NCI-H2227 treated with DMSO at 0.1 percent for 48 hours (cell line): Measurements from ENCODE around the gene ADA.
"Not testable (repeated sequence)": the region's sequence is repeated elsewhere in the genome, so short reads cannot be mapped to it uniquely, and the experiment has no call there.

Experiments used
- DNase-seq: peaks from one replicate; lab custom pipeline; 2025; lab: John Stamatoyannopoulos, UW

Gene ADA

DNA sequence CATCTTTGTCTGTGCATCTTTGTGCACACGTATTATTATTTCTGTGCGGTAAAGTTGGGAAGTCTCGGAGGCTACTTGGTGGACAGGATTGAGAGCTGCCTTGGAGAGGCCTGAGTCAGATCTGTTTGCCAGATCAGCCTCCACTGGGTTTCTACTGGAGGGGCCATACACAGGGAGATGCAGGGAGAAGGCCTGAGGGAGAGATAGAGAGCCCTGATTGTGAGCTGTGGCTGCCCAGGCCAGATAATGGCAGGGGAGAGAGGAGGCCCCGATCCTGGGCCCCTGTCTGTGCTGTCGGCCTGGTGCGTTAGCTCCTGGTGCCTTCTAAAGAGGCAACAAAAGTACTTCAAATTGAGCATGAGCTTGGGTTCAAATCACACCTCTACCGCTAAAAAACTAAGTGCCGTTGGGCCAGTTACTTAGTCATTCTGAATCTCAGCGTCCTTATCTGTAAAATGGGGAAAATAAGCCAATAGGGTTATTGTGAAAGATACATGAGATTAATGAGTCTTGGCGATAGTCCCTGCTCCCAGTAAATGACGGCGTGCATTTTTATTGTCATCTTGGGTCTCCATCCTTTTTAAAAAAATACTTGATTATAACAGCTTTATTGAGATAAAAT lies 27.6 kb upstream of the ADA start:
- DNase-seq: no peak

DNA sequence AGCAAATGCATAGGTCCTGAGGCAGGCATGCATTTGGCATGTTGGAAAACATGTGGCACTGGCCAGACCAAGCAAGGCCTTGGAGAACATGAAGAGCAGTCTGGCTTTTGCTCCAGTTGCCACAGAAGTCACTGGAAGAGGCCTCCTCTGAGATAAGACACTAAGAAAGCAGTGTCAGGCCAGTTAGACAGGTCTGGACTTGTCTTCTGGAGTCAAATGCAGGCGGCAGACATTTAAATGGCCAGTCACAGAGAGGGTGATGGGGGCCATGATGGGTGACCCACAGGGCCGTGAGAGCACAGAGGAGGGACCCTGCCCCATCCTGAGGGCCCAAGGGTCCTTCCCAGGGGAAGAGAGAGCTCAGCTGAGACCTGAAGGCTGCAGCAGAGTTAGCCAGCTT lies 26.7 kb upstream of the ADA start:
- no peak for DNase-seq

- DNase-seq: not testable (repeated sequence)
Observed at GRCh38 chr20:44672318-44672902, 20.9 kb upstream of the ADA start.

GRCh38 chr20:44671541-44671940 lies 20.0 kb upstream of the ADA start:
- DNase-seq: not testable (repeated sequence)

DNA sequence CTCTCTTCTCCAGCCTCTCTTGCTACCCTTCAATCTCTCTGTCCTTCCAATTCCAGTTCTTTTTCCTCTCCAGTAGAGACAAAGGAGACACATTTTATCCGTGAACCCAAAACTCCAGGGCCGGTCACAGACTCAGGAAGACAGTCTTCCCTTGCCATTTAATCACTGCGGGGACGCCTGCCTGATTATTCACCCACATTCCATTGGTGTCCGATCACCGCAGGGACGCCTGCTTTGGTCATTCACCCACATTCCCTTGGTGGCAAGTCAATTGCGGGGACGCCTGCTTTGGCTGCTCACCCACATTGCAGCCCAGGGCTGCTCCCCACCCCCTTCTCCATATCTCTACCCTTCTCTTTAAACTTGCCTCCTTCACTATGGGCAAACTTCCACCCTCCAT lies 19.4 kb upstream of the ADA start:
- not testable (repeated sequence) for DNase-seq

- DNase-seq: no peak
Observed at GRCh38 chr20:44666066-44666465, 14.6 kb upstream of the ADA start.

GRCh38 chr20:44664131-44664530 lies 12.6 kb upstream of the ADA start:
- no peak for DNase-seq

DNA sequence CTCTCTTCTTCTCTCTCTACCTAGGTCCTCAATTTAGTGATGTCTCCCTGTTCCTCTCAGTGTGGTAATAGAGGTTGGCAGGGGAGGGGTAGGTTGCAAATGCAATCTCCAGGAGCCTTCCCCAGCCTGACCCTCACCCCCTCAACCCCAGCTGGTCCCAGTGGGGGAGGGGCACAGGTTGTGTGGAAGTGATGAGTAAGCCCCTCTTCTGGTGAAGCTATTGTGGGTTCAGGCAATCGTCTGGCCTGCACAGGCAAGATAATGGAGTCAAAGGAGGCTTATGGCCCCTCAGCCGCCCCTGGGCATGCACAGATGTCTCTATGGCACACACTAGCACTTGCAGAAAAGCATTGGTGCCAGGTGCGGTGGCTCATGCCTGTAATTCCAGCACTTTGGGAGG lies 10.8 kb upstream of the ADA start:
- no peak for DNase-seq

DNA sequence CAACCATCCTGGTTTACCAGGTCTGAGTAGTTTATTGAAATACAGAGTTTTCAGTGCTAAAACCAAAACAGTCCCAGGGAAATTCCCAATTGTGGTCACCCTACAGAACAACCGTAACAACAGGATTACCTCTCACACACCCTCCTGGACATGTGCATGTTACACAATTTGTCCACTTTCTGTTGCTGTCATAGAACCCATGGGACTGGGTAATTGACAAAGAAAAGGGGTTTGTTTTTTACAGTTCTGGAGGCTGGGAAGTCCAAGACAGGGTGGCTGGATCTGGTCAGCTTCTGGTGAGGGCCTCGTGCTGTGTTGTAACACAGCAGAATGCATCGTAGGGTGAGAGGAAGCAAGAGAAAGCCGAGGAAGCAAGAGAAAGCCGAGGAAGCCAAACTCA lies 9.1 kb upstream of the ADA start:
- no peak for DNase-seq

DNA sequence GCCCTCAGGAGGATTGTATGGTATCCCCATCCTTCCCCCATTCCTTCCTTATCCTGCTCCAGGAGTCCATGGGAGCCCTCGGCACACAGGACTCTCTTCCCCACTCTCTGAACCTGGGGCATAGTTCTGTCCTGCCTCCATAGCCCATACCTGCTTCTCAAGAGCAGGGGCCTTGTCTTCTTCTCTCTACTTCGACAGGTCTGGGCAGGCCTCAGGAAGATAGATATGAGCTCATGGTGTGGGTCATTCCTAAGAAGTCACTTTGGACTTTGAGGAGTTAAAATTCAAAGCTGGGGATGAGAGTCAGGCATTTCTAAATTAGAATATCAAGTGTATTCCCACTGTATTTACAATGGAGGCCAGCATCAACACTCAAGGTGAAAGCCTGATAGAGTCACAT lies 8.4 kb upstream of the ADA start:
- DNase-seq: no peak

DNA sequence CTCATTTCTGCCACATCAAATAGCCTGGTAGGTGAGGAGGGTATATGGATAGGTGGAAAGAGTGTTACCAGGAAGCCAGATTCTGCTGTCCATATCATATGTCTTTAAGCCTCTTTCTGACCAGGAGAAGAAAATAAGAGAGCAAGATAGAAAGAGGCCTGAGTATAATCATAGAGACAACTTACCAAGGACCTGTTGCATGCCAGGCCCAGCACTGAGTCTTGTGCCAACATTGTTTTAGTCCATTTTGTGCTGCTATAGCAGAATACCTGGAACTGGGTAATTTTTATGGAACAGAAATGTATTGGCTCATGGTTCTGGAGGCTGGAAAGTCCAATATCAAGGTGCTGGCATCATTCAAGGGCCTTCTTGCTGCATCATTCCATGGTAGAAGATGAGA lies 7.3 kb upstream of the ADA start:
- DNase-seq: no peak

- DNase-seq: no peak
Observed at GRCh38 chr20:44657875-44658274, 6.4 kb upstream of the ADA start.

DNA sequence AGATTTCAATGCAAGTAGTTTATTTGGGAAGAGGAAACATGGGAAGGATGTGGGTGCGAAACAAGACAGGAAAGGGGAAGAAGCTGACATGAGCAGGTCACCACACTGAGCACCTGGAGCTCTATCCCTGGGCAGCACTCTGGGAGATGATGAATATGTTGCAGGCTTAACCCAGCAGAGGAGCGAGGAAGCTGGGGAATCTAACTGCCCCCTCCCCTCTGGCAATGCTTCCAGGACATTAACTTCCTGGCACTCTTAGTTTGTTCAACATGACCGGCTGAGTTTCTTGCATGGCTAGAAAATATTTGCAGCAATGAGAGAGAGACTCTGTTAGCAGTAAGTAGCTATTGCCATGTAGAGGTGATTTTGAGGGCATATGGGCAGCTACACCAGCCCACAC lies 4.9 kb upstream of the ADA start:
- no peak for DNase-seq

- DNase-seq: not testable (repeated sequence)
Observed at GRCh38 chr20:44654210-44654609, 2.7 kb upstream of the ADA start.

DNA sequence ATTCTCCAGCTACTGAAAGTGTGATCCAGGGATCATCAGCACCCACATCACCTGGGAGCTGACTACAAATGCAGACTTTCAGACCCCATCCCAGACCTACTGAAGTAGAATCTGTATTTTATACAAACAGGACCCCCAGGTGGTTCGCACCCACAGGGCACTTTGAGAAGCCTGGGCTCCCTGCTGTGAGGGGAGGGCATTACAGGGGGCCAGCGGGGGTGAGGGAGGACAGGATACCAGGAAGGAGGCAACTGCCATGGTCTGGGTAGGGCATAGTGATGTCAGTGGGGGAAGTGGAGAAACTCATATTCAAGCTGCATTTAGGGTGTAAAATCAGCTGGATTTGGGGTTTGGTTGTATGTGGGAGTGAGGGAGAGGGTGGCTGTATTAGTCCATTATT lies 2.0 kb upstream of the ADA start:
- no peak for DNase-seq

DNA sequence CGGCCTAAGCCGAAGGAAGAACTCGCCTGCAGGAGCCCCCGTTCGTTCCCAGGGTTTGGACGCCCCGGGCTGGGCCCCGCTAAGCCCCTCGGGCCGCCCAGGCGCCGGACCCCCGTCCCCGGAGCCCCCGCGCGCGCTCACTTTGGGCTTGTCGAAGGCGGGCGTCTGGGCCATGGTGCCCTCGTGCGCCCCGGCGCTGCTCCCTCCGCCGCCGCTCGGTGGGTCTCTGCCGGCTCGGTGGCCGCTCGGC lies 140 bp downstream of the ADA start:
- no peak for DNase-seq

DNA sequence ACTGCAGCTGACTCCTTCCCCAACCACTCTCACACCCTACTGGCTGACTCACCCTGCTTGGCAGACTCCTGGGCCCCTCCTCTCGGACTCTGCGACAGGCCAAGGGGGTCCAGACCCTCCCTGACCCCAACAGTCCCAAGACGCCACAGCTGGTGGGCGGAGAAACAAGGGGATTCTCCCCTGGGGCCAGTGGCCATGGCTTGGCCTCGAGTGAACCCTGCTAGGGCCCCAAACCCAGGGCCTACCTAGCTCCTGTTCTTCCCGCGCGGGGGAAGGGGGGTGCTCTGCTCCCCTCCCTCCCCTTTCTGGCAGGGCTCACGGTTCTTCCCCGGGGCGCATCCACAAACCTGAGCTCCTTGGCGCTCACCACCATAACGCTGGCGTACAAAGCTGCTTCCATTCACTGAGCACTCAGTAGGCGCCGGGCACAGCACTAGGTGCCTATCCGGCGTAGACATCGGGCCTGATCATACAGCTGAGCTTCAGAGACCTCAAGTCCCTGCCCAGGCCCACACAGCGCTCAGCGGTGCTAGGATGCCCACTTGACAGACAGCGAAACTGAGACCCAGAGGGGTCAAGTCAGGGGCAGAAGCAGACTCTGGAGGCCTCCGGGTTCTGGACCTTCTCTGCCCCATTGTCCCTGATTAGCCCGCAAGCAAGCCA lies 597 bp downstream of the ADA start:
- no peak for DNase-seq

GRCh38 chr20:44649976-44650375 lies 1.5 kb downstream of the ADA start:
- no peak for DNase-seq

DNA sequence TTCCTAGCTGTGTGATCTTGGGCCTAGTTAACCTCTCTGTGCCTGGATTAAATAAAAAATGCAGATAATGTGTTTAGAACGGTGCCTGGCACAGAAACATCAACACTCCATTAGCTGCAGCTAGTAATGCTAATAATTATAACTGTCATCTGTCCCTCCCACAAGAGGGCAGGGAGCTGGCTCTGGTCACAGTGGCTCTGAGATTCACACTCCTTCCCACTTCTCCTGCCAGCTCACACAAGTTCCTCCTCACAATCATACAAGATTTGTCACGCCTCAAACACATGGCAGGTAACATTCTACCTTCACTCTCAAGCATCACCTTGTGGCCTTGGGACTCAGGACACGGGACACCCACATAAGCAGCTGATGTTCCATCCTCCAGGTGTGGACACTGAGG lies 2.4 kb downstream of the ADA start:
- no peak for DNase-seq

DNA sequence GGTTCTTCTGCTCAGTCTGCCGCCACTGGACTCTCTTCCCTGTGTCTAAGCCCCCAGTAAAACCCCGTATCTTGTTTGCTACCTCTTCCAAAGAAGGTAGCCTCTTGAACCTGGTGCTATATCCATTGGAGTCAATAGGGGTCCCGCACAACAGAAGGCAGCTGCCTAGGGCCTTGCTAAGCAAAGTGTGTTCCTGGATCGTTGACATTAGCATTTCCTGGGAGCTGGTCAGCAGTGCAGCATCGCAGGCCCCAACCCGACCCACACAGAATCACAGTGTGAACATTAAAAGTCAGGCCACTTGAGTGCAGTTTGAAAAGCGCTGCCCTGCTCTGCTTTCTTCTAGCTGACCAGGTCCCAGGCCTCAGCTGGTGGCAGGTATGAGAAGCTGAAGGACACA lies 2.9 kb downstream of the ADA start:
- DNase-seq: no peak

GRCh38 chr20:44648068-44648467 lies 3.4 kb downstream of the ADA start:
- no peak for DNase-seq

- no peak for DNase-seq
Observed at GRCh38 chr20:44646641-44647274, 4.7 kb downstream of the ADA start.

DNA sequence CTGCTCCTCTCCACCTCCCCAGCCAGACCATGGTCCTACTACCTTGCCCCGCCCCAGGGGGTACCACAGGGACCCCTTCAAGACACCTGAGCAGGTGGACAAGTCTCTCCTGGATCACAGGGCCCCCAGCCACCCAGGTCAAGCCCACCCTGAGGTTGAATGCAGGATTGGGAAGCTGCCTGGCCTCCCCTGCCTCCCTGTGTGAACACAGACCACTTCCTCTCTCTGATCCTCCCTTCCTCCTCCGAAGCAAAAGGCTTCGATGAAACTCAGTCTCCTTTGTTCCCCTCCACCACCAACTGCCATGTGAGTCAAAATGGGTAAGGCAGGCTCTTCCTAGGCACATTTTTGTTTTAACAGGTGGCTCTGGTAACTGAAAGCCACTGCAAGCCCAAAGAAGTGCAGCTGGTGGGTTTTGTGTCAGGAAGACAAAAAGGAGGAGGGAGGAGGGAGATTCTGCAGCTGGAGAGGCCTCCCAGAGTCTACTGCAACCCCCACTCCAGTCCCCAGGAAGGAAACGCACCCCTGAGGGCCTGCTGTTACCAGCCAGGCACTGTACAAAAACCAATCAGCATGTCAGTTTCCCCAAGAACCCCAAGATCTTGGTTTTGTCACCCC lies 5.4 kb downstream of the ADA start:
- no peak for DNase-seq
